GM21576 (cell line): ENCODE results near the gene TBC1D2B.
A peak's percentile ranks its signal among the peaks of the same experiment; 100 is the strongest.

ENCODE experiments used
- ATAC-seq: cut with Tn5 transposase; IDR thresholded peaks from one replicate; pipeline ENCODE4 v1.9.1; 2021; ENCODE audit warnings: mild to moderate bottlenecking, moderate library complexity; ENCODE audit not compliant: unreplicated experiment

The TBC1D2B gene

DNA sequence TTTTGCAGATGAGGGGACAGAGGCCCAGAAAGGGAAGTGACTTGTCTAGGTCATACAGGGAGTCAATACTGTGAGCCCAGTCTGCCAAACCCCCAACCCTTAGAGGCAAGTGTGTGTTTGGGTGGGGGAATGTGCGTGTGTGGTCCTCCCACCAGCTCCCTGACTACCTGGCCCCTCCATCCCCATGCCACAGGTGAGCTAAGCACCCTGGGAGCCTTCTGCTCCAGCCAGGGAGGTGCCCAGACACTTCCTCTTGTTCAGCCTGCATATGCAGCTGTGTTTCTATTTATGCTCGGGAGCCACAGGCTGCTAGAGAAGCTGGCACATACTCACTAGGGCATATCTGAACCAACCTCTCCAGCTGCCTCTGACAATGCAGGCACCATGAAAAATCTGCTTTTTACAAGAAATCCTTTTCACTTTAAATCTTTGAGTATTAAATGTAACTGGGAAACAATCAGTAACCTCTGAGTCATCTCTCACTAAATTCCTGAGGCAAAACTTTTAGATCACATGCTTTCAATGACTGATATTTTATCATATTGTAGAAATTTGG lies 20.7 kb downstream of the TBC1D2B start:
- no peak for ATAC-seq

DNA sequence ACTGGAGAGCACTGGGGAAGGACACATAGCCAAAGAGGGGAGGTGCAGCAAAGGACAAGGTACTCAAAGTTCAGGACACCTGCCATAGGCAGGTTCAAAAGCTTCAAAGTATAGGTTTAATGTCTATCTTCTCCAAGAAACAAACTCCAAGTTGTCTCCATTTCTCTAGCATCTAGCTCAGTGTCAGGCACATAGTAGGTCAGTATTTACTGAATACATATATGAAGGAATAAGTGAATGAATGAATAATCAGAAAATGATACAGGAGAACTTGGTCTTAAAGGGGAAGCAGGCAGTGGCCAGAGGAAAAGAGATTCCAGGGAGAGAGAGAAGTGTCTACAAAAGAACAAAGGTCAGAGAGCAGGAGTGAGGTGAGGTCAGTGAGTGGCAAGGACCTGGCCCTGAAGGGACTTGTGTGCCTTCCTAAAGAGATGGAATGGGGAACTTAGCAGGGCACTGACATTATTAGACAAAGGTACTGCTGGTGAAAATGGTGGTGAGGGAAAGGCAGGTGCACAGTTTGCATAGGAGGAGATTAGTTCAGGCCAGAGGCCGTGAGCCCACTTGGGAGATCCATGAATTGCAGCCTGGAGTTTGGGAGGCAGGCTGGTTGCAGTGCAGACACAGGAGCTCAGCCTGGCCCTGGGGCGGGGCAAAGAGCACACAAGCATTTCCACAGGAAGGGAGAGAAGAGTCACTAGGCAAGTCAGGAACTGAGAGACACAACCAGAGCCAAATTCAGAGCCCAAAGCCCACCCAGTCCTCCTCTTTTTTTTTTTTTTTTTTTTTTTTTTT lies 21.4 kb downstream of the TBC1D2B start:
- ATAC-seq: no peak

DNA sequence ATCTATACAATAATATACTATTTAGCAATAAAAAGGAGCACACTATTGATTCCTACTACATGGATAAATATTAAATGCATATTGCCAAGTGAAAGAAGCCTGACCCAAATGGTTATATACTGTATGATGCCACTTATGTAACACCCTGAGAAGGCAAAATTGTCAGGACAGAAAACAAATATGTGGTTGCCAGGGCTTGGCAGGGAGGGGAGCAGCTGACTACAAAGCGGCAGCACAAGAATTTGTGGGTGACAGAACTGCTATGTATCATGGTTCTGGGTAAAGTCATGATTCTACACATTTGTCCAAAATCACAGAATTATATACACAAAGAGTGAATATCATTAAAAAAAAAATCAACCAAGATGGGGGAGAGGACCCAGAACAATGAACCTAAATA lies 22.5 kb downstream of the TBC1D2B start:
- ATAC-seq: no peak

DNA sequence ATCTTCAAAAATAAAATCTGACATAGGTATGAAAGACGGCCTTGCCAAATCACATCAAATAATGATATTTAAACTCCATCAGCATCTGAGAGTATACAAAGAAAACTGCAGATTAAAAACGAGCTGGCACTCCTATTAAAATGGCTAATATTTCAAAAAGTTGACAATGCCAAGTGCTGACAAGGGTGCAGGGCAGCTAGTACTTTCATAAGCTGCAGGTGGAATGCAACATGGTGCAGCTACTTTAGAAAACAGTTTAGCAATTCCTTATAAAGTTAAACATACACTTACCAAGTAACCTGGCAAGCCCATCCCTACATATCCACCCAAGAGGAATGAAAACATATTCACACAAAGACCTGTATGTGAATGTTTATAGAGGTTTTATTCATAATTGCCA lies 23.0 kb downstream of the TBC1D2B start:
- no peak for ATAC-seq

DNA sequence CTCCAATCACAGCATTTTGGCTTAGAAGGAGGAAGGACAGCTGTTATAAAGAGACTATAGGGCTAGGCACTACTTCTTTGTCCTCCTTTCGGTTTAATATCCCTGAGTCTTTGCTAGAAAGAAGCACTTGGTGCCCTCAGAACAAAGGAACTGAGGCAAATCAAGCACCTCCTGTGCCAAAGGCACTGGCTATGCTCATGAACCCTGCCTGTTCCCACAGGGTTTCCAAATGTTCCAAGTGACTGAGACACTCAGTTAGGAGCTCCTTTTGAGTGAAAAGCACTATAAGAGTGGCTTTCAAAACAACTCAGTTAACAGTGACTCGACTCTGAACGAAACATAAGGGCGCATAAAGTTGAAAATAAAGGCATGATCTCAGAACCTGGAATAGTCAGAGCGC lies 25.0 kb downstream of the TBC1D2B start:
- ATAC-seq: no peak

DNA sequence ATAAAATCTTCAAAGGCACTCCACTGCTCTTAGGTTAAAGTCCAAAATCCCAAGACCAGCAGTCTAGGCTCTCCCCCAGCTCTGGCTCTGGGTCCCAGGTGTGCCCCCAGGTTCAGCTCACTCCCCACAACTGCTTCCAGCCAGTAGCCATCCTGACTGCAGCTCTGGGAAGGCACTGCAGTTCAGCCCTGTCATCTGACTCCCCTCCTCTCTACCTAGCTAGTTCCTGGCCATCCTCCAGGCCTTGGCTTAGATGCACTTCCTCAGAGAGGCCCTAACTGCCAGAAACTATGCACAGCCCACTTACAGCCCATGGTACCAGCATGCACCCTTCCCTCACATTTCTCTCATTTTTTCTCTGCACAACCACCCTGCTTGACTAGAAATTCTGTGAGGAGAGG lies 25.5 kb downstream of the TBC1D2B start:
- ATAC-seq: no peak

DNA sequence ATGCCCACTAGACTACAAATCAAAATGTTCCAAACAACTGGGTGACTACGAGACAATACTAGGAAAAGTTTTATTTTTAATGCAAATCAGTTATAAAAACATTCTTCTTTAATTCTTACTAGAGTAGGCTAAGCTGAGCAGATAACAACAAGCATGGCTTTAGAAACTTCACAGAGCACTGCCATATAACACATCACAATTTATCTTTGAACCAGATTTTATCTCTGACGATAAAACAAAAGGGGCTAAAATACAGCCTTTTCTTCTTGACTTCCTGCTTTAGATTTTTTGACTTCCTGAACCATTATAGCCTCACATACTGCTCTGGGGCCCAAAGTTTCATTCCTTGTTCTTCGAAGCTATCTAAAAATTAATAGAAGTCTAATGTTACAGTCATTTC lies 25.9 kb downstream of the TBC1D2B start:
- ATAC-seq: no peak

DNA sequence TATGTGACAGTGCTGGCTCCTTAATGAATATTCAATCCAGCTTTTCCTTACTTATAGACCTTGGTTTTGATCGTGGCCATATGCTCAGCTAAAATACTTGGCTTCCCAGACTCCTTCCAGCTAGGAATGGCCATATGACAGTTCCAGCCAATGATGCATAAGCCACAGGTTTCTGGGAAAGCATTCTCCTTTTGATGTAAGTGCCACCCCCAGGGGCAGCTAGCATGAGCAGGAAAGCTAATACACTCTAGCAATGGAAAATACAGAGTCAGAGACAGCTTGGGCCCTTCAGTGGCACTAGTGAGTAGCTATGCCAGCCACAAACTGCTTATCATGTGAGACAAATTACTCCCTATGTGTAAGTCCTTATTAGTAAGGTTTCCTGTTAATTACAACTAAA lies 26.7 kb downstream of the TBC1D2B start:
- no peak for ATAC-seq

DNA sequence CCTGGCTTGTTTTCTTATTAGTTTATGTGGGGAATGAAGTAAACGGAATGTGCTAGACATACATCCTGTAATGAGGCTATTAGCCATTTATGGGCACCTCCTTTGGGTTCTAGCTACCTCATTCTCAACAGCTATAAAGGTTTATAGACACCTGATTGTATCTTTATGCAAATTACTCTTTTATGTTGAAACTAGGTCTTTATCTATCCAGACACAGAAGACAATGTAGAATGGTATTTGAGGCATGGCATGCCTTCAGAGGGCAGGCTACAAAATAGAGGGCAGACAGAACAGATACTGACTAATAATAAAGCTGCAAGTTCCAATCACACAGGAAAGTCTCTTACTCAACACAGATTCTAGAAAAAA lies 27.1 kb downstream of the TBC1D2B start:
- ATAC-seq: peak; percentile 10

DNA sequence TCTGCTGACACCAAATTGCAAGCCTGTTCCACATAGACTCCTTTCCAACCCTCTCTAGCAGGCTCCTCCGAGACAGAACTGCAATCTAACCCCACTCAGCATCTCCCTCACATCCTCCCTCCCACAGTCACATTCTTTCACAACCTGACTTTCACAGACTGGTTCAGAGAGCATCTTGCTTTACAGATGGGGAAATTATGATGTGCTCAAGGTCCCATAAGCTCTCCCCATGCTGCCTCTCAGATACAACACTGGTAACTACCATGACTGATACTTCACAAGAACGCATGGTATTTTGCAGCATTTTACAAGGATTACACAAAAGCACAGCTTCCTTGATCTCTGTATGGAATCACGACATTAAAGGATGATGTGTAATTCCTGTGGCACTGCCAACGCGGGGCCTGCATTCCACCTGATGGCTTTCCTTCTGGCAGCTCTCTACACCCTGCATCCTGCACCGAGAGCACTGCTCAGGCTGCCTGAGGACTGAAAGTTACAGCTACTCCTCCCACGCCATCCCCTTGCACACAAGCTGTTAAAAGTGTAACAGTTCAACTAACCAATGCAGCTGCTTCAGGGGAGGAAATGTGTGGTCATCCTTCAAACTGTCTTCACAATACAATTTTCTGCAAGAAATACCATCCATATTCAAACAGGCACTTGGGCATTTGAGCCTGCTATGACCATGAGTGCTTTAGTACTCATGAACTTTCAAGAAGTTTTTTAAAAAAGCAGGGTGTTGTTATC lies 27.6 kb downstream of the TBC1D2B start:
- ATAC-seq: peak; percentile 70

DNA sequence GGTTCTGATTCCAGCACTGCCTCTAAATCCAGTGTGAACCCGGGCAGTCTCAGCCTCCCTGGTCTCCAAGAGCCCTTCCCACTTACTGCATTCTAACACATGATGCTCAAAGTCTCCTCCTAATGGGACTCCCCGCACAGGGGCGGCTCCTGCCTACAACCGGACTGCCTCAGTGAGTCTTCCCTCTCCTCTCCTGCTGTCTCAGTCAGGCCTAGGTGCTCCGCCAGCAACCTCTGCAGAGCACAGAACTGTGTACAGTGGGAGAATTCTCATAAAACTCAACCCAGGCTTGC lies 28.9 kb downstream of the TBC1D2B start:
- no peak for ATAC-seq

DNA sequence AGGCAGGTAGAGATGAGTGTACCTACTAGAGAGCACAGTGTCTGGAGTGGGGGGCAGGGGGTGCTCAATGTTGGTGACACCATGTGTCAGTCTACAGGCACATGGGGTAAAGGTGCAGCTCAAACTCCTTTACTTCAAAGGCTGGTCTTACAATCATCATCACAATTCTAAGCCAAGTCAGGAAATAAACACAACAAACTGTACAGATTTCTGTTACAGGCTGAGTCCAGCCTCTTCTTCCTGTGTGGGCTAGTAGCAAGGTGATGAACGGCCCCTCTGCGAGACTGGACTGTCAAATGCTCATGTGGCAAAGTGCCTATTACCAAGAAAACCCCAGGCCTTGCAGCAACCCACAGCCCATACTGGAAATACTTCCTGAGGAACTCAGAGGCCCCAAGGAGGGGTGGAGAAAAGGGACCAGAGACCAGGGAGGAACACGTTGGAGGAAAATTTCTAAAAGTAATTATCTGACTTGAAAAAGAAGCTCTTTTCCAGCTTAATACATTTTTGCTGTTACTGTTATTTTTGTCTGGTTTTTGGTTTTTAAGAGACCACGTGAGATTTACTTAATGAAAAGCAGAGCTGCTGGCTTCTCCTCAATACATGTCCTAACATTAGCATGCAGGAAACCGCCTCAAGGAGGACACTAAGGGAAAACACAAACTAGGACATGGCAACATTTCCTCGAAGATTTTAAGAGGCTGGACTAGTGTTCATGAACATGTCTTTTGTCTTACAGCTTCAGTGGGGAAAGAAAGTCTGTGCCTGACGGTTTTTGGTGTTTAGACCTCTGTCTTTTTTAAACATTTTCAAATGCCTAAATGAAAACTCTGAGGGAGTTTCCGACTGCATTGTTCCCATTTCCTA lies 29.5 kb downstream of the TBC1D2B start:
- no peak for ATAC-seq

DNA sequence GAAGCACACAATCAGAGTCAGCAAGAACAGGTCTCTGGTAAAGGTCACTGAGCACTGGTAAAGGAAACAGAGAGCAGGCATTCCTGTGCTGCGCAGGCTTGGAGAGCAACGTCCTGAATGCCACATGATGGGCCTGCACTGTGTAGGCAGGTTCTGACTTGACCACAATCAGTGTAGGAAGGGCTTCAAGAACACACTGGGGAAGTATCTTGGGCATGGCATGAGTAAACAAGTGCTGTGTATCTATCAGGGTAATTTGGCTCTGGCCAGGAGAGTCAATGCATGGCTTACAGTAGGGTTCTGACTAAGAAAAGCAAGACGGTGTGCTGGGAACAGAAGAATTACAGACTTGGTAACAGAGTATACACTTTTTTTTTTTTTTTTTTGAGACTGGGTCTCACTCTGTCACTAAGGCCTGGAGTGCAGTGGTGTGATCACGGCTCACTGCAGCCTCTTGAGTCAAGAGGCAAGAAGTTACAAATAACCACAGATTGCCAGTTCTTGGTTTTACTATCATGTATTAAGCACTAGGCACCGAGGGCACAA lies 30.6 kb downstream of the TBC1D2B start:
- ATAC-seq: no peak

DNA sequence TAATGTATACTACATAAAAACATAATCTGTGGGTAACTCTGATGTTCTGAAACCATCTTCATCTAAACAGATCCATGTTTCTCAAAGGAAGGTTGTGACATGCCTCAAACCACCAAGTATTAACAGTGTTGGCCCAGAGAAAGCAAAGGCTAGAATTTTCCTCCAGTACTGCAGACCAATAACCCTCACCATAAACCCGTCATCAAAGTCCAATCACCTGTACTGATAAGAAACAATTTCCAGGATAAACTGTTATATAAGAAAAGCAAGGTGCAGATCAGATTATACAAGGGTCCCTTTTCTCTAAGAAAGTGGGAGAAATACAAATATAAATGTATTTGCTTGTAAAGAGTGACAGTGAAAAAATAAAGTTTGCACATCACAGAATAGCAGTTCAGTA lies 32.3 kb downstream of the TBC1D2B start:
- no peak for ATAC-seq

DNA sequence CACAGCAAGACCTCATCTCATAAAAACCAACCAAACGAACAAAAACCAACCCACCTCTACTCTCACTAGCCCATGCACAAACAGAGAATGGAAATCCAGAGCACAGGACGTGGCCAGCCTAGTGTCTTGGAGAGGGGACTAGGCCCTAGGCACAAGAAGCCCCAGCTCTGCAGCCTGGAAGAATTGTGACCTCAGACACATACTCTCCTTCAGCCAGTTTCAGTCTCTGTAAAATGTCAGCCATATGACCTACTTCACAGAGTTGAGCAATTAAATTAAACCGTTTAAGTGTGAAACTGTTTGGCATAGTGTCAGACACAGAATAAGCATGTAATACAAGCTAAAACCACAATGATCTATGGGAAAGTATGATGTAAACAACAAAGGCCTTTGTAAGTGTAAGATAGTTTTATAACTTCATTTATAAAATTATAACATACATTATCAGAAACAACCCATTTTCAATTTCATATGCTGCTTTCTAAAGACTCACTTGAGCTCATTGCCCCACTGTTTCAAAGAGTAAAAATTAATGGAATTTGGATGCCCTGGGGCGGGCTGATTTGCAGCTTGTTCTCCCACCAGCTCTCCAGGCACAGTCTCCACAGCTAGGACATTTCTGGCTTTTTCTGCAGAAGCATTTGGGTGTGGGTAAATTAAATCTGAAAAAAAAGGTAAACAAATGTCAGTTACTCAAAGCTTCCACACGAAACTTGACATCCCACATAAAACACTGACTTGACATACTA lies 32.9 kb downstream of the TBC1D2B start:
- ATAC-seq: no peak

DNA sequence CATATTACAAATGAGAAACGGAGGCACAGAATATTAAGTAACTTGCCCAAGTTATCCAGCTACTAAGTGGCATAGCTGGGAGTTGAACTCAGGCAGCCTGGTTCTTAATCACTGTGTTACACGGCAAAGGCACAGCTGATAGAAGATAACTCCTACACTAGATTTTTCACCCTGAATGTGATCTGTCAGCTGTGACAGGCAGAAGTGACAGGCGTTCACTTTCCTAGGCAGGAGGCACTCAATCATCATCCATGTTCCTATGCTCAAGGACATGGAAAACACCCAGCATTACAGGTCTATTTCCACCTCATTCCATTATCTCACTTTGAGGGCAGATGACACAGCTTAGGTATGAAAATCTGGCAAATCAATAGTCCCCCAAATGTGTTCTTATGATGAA lies 35.6 kb downstream of the TBC1D2B start:
- no peak for ATAC-seq

DNA sequence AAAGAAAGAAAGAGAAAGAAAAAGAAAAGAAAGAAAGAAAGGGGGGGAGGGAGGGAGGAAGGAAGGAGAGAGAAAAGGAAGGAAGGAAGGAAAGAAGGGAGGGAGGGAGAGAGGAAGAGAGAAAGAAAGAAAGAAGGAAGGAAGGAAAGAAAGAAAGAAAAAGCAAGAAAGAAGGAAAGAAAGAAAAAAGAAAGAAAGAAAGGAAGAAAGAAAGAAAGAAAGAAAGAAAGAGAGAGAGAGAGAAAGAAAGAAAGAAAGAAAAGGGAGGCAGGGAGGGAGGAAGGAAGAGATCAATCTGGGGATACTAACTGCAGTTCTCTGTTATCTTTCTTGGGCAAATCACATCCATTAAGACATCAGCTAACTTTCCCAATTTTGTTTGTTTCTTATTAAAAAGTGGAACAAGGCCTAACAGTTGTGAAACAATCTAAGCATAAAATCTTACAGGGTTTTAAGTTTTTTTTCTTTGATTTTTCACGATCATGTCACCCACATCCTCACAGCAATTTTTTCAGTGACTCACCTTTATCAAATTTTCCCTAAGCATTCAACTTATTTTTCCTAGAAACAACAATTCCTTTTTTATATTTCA lies 36.8 kb downstream of the TBC1D2B start:
- no peak for ATAC-seq

DNA sequence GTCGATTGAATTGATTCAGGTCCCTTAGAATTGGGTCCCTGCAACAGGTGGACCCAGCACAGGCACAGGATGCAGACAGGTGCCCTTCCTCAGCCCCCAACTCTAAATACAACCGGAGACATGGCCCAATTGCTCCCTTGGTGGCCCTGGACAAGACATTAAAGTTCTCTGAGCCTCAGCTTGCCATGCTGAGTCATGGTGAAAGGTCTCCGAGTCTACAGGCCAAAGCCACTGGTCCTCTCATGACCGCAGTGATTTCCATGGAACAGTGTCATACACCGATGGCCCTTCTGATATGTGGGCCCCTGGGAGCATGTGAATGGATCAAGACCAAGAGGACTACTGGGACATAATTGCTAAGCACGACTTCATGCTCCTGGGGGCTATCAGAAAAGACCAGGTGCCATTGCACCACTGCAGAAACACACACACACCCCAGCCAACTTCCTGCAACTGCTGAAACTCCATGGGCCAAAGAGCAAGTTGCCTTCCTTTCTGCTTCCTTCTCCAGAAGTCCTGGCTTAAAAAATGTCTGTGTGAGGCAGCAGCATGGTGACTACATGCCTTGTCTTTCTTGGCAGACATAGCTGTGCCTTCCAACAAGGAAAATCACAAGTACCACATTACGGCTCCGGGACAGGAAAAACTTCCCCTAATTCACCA lies 38.8 kb downstream of the TBC1D2B start:
- no peak for ATAC-seq

DNA sequence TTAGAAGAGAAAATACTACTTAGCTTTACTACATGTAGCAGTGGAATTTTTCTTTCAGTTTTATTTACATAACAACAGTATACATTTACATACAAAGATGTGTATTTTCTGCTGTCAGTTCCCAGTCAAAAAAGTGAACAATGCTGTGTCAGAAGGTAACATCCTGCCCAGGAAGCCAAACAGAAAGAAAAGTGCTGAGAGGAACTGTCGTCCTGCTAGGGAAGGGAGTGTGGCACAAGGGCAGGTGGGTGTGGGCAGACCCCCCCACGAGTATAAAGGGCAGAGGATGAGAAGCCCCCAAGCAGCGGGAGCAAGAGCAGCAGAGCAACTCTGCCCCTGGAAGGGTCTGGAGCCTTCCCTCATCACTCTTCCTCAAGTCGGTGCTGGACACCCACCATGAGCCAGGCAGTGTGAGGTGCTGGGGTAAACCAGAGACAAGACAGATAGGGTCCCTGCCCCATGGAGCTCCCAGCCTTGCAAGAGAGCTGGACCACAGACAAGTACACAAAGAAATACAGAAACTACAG lies 39.7 kb downstream of the TBC1D2B start:
- no peak for ATAC-seq
